ENCODE measurements around the gene CCP110.

- TF ChIP-seq SMARCC2 (IDR thresholded peaks at IDR 0.05) (no peak), YY1 (IDR thresholded peaks at IDR 0.05; ENCODE audit: insufficient read depth, insufficient replicate concordance, low read depth, low read length) (no peak), RBM39 (IDR thresholded peaks at IDR 0.05; ENCODE audit: low read depth, low read length, poor library complexity, severe bottlenecking) (no peak), ZNF234 (CRISPR knock-in tag; conservative IDR thresholded peaks at IDR 0.05) (no peak)
- TF ChIP-seq, protein P1, sequence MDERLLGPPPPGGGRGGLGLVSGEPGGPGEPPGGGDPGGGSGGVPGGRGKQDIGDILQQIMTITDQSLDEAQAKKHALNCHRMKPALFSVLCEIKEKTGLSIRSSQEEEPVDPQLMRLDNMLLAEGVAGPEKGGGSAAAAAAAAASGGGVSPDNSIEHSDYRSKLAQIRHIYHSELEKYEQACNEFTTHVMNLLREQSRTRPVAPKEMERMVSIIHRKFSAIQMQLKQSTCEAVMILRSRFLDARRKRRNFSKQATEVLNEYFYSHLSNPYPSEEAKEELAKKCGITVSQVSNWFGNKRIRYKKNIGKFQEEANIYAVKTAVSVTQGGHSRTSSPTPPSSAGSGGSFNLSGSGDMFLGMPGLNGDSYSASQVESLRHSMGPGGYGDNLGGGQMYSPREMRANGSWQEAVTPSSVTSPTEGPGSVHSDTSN (CRISPR knock-in tag; IDR thresholded peaks at IDR 0.05) = no peak
Measured at GRCh38 chr16:19532601-19533000, 8.9 kb downstream of the CCP110 start.
